ENCODE measurements around the gene SSR3. TPM values are rescaled to one million over a fixed set of nuclear protein-coding genes. Genes with fewer than 3 reads are reported as not detected.

SSR3 gene
- total and polyA plus RNA-seq, 2 of the 13 experiments (the other 11 are each of a cell fraction or from before 2014, with no cell fraction given) = 229 to 325 TPM

GRCh38 chr3:156554842-156555687 is at the start of gene SSR3 (continued):
- TF ChIP-seq ZNF3 (CRISPR knock-in tag; IDR thresholded peaks at IDR 0.05) (no peak), THYN1 (CRISPR knock-in tag; IDR thresholded peaks at IDR 0.05; ENCODE audit: borderline replicate concordance, low read depth) (no peak), RFX3 (CRISPR knock-in tag; IDR thresholded peaks at IDR 0.05) (no peak), SALL1 (CRISPR knock-in tag; IDR thresholded peaks at IDR 0.05) (peak; percentile 75; the same call in 1 of the 2 replicates), SIN3B (IDR thresholded peaks at IDR 0.05; ENCODE audit: low read length) (no peak), SP2 (CRISPR knock-in tag; IDR thresholded peaks at IDR 0.05) (peak; percentile 88), TEAD3 (CRISPR knock-in tag; optimal IDR thresholded peaks at IDR 0.05; ENCODE audit: borderline replicate concordance) (peak; percentile 99), ZSCAN5A (CRISPR knock-in tag; IDR thresholded peaks at IDR 0.05; ENCODE audit: borderline replicate concordance) (no peak; the same call in 1 of the 2 replicates), SP140L (CRISPR knock-in tag; IDR thresholded peaks at IDR 0.05; ENCODE audit: borderline replicate concordance) (no peak), FOXJ3 (CRISPR knock-in tag; IDR thresholded peaks at IDR 0.05; ENCODE audit: borderline replicate concordance) (no peak), IRX3 (CRISPR knock-in tag; IDR thresholded peaks at IDR 0.05; ENCODE audit: borderline replicate concordance, low read depth) (no peak), ZNF687 (CRISPR knock-in tag; IDR thresholded peaks at IDR 0.05) (peak; percentile 84), KLF13 (CRISPR knock-in tag; IDR thresholded peaks at IDR 0.05) (no peak), HMGA1 (CRISPR knock-in tag; conservative IDR thresholded peaks at IDR 0.05) (no peak), RORA (CRISPR knock-in tag; IDR thresholded peaks at IDR 0.05) (no peak)
- TF ChIP-seq, protein P1, sequence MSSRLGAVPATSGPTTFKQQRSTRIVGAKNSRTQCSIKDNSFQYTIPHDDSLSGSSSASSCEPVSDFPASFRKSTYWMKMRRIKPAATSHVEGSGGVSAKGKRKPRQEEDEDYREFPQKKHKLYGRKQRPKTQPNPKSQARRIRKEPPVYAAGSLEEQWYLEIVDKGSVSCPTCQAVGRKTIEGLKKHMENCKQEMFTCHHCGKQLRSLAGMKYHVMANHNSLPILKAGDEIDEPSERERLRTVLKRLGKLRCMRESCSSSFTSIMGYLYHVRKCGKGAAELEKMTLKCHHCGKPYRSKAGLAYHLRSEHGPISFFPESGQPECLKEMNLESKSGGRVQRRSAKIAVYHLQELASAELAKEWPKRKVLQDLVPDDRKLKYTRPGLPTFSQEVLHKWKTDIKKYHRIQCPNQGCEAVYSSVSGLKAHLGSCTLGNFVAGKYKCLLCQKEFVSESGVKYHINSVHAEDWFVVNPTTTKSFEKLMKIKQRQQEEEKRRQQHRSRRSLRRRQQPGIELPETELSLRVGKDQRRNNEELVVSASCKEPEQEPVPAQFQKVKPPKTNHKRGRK (CRISPR knock-in tag; IDR thresholded peaks at IDR 0.05) = no peak
- TF ChIP-seq, protein P2, sequence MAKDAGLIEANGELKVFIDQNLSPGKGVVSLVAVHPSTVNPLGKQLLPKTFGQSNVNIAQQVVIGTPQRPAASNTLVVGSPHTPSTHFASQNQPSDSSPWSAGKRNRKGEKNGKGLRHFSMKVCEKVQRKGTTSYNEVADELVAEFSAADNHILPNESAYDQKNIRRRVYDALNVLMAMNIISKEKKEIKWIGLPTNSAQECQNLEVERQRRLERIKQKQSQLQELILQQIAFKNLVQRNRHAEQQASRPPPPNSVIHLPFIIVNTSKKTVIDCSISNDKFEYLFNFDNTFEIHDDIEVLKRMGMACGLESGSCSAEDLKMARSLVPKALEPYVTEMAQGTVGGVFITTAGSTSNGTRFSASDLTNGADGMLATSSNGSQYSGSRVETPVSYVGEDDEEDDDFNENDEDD (CRISPR knock-in tag; IDR thresholded peaks at IDR 0.05; ENCODE audit: borderline replicate concordance) = peak; percentile 80; the same call in 1 of the 2 replicates
